ENCODE data around the gene PEAK1.

DNA sequence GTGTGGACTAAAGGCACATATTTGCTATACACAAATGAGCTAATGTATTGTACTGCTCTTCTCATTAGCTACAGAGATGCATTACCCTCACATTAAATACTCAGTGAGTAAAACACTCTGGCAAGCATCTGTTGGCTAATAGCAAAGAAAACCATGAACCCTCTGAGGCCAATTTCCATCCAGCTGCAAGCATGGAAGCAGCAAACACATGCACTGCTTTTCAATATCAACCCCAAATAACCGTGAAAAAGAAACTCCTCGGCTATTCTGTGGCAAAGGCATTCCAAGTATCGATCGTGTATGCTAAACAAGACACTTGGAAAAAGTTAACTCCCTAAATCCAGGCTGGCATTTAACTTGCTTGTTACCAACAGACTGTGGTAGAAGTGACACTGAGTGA is 67.0 kb downstream of the PEAK1 start:
- TF ChIP-seq, protein P1, sequence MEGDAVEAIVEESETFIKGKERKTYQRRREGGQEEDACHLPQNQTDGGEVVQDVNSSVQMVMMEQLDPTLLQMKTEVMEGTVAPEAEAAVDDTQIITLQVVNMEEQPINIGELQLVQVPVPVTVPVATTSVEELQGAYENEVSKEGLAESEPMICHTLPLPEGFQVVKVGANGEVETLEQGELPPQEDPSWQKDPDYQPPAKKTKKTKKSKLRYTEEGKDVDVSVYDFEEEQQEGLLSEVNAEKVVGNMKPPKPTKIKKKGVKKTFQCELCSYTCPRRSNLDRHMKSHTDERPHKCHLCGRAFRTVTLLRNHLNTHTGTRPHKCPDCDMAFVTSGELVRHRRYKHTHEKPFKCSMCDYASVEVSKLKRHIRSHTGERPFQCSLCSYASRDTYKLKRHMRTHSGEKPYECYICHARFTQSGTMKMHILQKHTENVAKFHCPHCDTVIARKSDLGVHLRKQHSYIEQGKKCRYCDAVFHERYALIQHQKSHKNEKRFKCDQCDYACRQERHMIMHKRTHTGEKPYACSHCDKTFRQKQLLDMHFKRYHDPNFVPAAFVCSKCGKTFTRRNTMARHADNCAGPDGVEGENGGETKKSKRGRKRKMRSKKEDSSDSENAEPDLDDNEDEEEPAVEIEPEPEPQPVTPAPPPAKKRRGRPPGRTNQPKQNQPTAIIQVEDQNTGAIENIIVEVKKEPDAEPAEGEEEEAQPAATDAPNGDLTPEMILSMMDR (conservative IDR thresholded peaks at IDR 0.05; ENCODE audit: low read depth in 2 of 2): no peak
- TF ChIP-seq JUNB (IDR thresholded peaks at IDR 0.05; ENCODE audit: unreplicated experiment): no peak
- TF ChIP-seq STAT1 (IDR thresholded peaks at IDR 0.05; ENCODE audit: unreplicated experiment): no peak
- no peak for TF ChIP-seq EZH2phosphoT487 (IDR thresholded peaks at IDR 0.05; ENCODE audit: unreplicated experiment)
- TF ChIP-seq EZH2 (IDR thresholded peaks at IDR 0.05; ENCODE audit: low read depth, unreplicated experiment): no peak
- TF ChIP-seq POLR2AphosphoS5 (IDR thresholded peaks at IDR 0.05; ENCODE audit: low read depth): no peak
- TF ChIP-seq, protein P2, sequence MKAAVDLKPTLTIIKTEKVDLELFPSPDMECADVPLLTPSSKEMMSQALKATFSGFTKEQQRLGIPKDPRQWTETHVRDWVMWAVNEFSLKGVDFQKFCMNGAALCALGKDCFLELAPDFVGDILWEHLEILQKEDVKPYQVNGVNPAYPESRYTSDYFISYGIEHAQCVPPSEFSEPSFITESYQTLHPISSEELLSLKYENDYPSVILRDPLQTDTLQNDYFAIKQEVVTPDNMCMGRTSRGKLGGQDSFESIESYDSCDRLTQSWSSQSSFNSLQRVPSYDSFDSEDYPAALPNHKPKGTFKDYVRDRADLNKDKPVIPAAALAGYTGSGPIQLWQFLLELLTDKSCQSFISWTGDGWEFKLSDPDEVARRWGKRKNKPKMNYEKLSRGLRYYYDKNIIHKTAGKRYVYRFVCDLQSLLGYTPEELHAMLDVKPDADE (IDR thresholded peaks at IDR 0.05): no peak
- TF ChIP-seq, protein P3, sequence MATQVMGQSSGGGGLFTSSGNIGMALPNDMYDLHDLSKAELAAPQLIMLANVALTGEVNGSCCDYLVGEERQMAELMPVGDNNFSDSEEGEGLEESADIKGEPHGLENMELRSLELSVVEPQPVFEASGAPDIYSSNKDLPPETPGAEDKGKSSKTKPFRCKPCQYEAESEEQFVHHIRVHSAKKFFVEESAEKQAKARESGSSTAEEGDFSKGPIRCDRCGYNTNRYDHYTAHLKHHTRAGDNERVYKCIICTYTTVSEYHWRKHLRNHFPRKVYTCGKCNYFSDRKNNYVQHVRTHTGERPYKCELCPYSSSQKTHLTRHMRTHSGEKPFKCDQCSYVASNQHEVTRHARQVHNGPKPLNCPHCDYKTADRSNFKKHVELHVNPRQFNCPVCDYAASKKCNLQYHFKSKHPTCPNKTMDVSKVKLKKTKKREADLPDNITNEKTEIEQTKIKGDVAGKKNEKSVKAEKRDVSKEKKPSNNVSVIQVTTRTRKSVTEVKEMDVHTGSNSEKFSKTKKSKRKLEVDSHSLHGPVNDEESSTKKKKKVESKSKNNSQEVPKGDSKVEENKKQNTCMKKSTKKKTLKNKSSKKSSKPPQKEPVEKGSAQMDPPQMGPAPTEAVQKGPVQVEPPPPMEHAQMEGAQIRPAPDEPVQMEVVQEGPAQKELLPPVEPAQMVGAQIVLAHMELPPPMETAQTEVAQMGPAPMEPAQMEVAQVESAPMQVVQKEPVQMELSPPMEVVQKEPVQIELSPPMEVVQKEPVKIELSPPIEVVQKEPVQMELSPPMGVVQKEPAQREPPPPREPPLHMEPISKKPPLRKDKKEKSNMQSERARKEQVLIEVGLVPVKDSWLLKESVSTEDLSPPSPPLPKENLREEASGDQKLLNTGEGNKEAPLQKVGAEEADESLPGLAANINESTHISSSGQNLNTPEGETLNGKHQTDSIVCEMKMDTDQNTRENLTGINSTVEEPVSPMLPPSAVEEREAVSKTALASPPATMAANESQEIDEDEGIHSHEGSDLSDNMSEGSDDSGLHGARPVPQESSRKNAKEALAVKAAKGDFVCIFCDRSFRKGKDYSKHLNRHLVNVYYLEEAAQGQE (IDR thresholded peaks at IDR 0.05; ENCODE audit: unreplicated experiment): no peak
- TF ChIP-seq CREB1 (CRISPR knock-in tag; IDR thresholded peaks at IDR 0.05; ENCODE audit: low read depth): no peak
- no peak for TF ChIP-seq ZNF114 (CRISPR knock-in tag; IDR thresholded peaks at IDR 0.05)
- no peak for TF ChIP-seq ZNF331 (CRISPR knock-in tag; IDR thresholded peaks at IDR 0.05; ENCODE audit: low read depth)
